H9 (cell line): ENCODE measurements around the gene OAS3. TPM values are rescaled to one million over a fixed set of nuclear protein-coding genes. Genes with fewer than 3 reads are reported as not detected.
A peak's percentile ranks its signal among the peaks of the same experiment; 100 is the strongest.

ENCODE experiments used
- DNase-seq: peaks from one replicate; pipeline ENCODE4 v3.0.0-alpha.2; 2017
- H2AFZ ChIP-seq: one replicate; pipeline ENCODE4 v1.6.1; 2013; ENCODE audit warnings: mild to moderate bottlenecking, low read length, control low read depth, moderate library complexity
- H2AK5ac ChIP-seq: 2 replicates; pipeline ENCODE4 v1.6.1; 2013; ENCODE audit warnings: low read length, control low read depth, mixed read lengths; ENCODE audit not compliant: insufficient read length
- H2BK120ac ChIP-seq: one replicate; pipeline ENCODE4 v1.6.1; 2013; ENCODE audit warnings: low read depth, mild to moderate bottlenecking, low read length, control low read depth, inconsistent platforms; ENCODE audit not compliant: poor library complexity, severe bottlenecking
- H2BK12ac ChIP-seq: 2 replicates; pipeline ENCODE4 v1.6.1; 2013; ENCODE audit warnings: low read length, control low read depth, mixed read lengths, low read depth; ENCODE audit not compliant: insufficient read length
- H2BK15ac ChIP-seq: 2 replicates; pipeline ENCODE4 v1.6.1; 2013; ENCODE audit warnings: low read depth, low read length, control low read depth
- H2BK20ac ChIP-seq: one replicate; pipeline ENCODE4 v1.6.1; 2013; ENCODE audit warnings: low read depth, mild to moderate bottlenecking, low read length, control low read depth, inconsistent platforms; ENCODE audit not compliant: poor library complexity, severe bottlenecking
- H2BK5ac ChIP-seq: 2 replicates; pipeline ENCODE4 v1.6.1; 2013; ENCODE audit warnings: low read length, control low read depth, mixed read lengths; ENCODE audit not compliant: insufficient read length
- H3K14ac ChIP-seq: 2 replicates; pipeline ENCODE4 v1.6.1; 2013; ENCODE audit warnings: low read length, control low read depth; ENCODE audit not compliant: insufficient read depth
- H3K18ac ChIP-seq: 2 replicates; pipeline ENCODE4 v1.6.1; 2013; ENCODE audit warnings: low read depth, mild to moderate bottlenecking, mixed read lengths, low read length, control low read depth; ENCODE audit not compliant: insufficient read length
- H3K23ac ChIP-seq: 2 replicates; pipeline ENCODE4 v1.6.1; 2013; ENCODE audit warnings: low read length, control low read depth, mixed read lengths, low read depth; ENCODE audit not compliant: insufficient read length
- H3K23me2 ChIP-seq: 2 replicates; pipeline ENCODE4 v1.6.1; 2013; ENCODE audit warnings: low read depth, mild to moderate bottlenecking, mixed read lengths, low read length, control low read depth; ENCODE audit not compliant: insufficient read length, poor library complexity, severe bottlenecking
- H3K27ac ChIP-seq: 2 replicates; pipeline ENCODE4 v1.5.1; 2013; ENCODE audit warnings: low read length, control low read depth, mixed read lengths, low read depth; ENCODE audit not compliant: insufficient read length
- H3K27me3 ChIP-seq: 2 replicates; pipeline ENCODE4 v1.6.1; 2013; ENCODE audit warnings: low read length, control low read depth, inconsistent platforms; ENCODE audit not compliant: insufficient read depth
- H3K4ac ChIP-seq: 2 replicates; pipeline ENCODE4 v1.6.1; 2013; ENCODE audit warnings: low read depth, mild to moderate bottlenecking, control low read depth, inconsistent platforms, low read length, moderate library complexity
- H3K4me1 ChIP-seq: 2 replicates; pipeline ENCODE4 v1.6.1; 2013; ENCODE audit warnings: low read length, control low read depth, inconsistent platforms; ENCODE audit not compliant: insufficient read depth
- H3K4me2 ChIP-seq: 2 replicates; pipeline ENCODE4 v1.6.1; 2013; ENCODE audit warnings: low read length, control low read depth, mixed read lengths; ENCODE audit not compliant: insufficient read length, insufficient read depth
- H3K56ac ChIP-seq: 2 replicates; pipeline ENCODE4 v1.6.1; 2013; ENCODE audit warnings: low read depth, mild to moderate bottlenecking, mixed read lengths, low read length, control low read depth; ENCODE audit not compliant: insufficient read length
- H3K79me1 ChIP-seq: 2 replicates; pipeline ENCODE4 v1.6.1; 2013; ENCODE audit warnings: low read depth, mild to moderate bottlenecking, moderate library complexity, low read length, control low read depth, inconsistent platforms; ENCODE audit not compliant: insufficient read depth, poor library complexity, severe bottlenecking
- H3K79me2 ChIP-seq: 2 replicates; pipeline ENCODE4 v1.6.1; 2013; ENCODE audit warnings: low read length, control low read depth, inconsistent platforms; ENCODE audit not compliant: insufficient read depth
- H3K9ac ChIP-seq: 2 replicates; pipeline ENCODE4 v1.6.1; 2013; ENCODE audit warnings: low read length, control low read depth, mixed read lengths; ENCODE audit not compliant: insufficient read length; ENCODE audit errors: extremely low read depth
- H3K9me3 ChIP-seq: one replicate; pipeline ENCODE4 v1.6.1; 2013; ENCODE audit warnings: low read depth, low read length, inconsistent platforms; ENCODE audit not compliant: control insufficient read depth
- H3T11ph ChIP-seq: one replicate; pipeline ENCODE4 v1.6.1; 2013; ENCODE audit warnings: mild to moderate bottlenecking, low read length, control low read depth, inconsistent platforms
- H4K20me1 ChIP-seq: one replicate; pipeline ENCODE4 v1.6.1; 2013; ENCODE audit not compliant: control insufficient read depth, insufficient read length, insufficient read depth
- H4K5ac ChIP-seq: 2 replicates; pipeline ENCODE4 v1.6.1; 2013; ENCODE audit warnings: low read depth, mild to moderate bottlenecking, mixed read lengths, low read length, control low read depth; ENCODE audit not compliant: insufficient read length
- H4K8ac ChIP-seq: replicated peaks from 2 replicates; pipeline ENCODE4 v1.6.1; 2013; ENCODE audit warnings: low read length, control low read depth, mixed read lengths, low read depth; ENCODE audit not compliant: insufficient read length
- H4K91ac ChIP-seq: 2 replicates; pipeline ENCODE4 v1.6.1; 2013; ENCODE audit warnings: low read depth, mild to moderate bottlenecking, moderate library complexity, mixed read lengths, low read length, control low read depth; ENCODE audit not compliant: insufficient read length
- H3K27ac Mint-ChIP-seq, 3 experiments: 2 replicates in 2 of 3; 3 replicates in 1 of 3; pipeline ENCODE4 v1.8.0; 2020 to 2021; ENCODE audit warnings: mixed read lengths in 3 of 3, mild to moderate bottlenecking in 1 of 3, moderate library complexity in 1 of 3
- H3K27me3 Mint-ChIP-seq: 2 replicates; pipeline ENCODE4 v1.8.0; 2021; ENCODE audit warnings: low read depth, mild to moderate bottlenecking, moderate library complexity, mixed read lengths
- H3K36me3 Mint-ChIP-seq, 3 experiments: 2 replicates in 2 of 3; 3 replicates in 1 of 3; pipeline ENCODE4 v1.8.0; 2020 to 2021; ENCODE audit warnings: low read depth in 3 of 3, mixed read lengths in 3 of 3; ENCODE audit not compliant: insufficient read depth in 1 of 3
- H3K4me1 Mint-ChIP-seq, 2 experiments: 2 replicates each; pipeline ENCODE4 v1.8.0; 2020; ENCODE audit warnings: mixed read lengths in 2 of 2
- H3K4me3 Mint-ChIP-seq, 2 experiments: 2 replicates in 1 of 2; 3 replicates in 1 of 2; pipeline ENCODE4 v1.8.0; 2020 to 2021; ENCODE audit warnings: mild to moderate bottlenecking in 2 of 2, mixed read lengths in 2 of 2, moderate library complexity in 1 of 2
- H3K9me3 Mint-ChIP-seq, 2 experiments: 2 replicates in 1 of 2; 3 replicates in 1 of 2; pipeline ENCODE4 v1.8.0; 2020; ENCODE audit warnings: mild to moderate bottlenecking in 2 of 2, mixed read lengths in 2 of 2, moderate library complexity in 1 of 2
- WGBS: extraction: QIAGEN DNeasy Blood & Tissue Kit; methylation state at CpG from one replicate; pipeline ENCODE4 v1.1.7; 2013; ENCODE audit warnings: missing lambda C conversion rate, low lambda C conversion rate, mixed read lengths; ENCODE audit not compliant: insufficient read length; ENCODE audit errors: extremely low coverage; 5-methylcytosine and 5-hydroxymethylcytosine counted together
- total RNA-seq: library from RNA; stranded (reverse); gene quantifications from 2 replicates; pipeline ENCODE4 v1.2.1, GENCODE V29; 2021
- TF ChIP-seq, protein P1 (sequence below): fragments of 200-600 bp; sonication (generic); conservative IDR thresholded peaks from 3 replicates; pipeline ENCODE4 v1.8.0; 2021; ENCODE audit warnings: antibody characterized with exemption, mild to moderate bottlenecking

Gene OAS3
- total RNA-seq, 1 experiment from 2014 or later = 0.81 TPM

- TF ChIP-seq, protein P1, sequence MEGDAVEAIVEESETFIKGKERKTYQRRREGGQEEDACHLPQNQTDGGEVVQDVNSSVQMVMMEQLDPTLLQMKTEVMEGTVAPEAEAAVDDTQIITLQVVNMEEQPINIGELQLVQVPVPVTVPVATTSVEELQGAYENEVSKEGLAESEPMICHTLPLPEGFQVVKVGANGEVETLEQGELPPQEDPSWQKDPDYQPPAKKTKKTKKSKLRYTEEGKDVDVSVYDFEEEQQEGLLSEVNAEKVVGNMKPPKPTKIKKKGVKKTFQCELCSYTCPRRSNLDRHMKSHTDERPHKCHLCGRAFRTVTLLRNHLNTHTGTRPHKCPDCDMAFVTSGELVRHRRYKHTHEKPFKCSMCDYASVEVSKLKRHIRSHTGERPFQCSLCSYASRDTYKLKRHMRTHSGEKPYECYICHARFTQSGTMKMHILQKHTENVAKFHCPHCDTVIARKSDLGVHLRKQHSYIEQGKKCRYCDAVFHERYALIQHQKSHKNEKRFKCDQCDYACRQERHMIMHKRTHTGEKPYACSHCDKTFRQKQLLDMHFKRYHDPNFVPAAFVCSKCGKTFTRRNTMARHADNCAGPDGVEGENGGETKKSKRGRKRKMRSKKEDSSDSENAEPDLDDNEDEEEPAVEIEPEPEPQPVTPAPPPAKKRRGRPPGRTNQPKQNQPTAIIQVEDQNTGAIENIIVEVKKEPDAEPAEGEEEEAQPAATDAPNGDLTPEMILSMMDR = no peak
- Histone ChIP-seq H4K8ac (no peak overlapping the region), H3K27ac (no peak overlapping the region), H3K56ac (no peak overlapping the region), H3K79me2 (no peaks in the 10 kb centered on the region), H3K4ac (no peak overlapping the region), H3K23ac (no peak overlapping the region), H3K4me1 (no peaks in the 10 kb centered on the region), H2BK5ac (no peak overlapping the region), H4K5ac (no peak overlapping the region), H3K14ac (no peak overlapping the region), H2BK20ac (no peak overlapping the region), H4K91ac (no peak overlapping the region), H3K4me2 (no peak overlapping the region), H2BK12ac (no peak overlapping the region), H3K27me3 (no peaks in the 10 kb centered on the region), H3K9ac (no peak overlapping the region), H3K9me3 (no peaks in the 10 kb centered on the region), H2AK5ac (no peak overlapping the region), H3K23me2 (no peaks in the 10 kb centered on the region), H4K20me1 (no peaks in the 10 kb centered on the region), H3T11ph (no peak overlapping the region), H2AFZ (no peak overlapping the region), H2BK120ac (no peak overlapping the region), H3K79me1 (no peaks in the 10 kb centered on the region), H3K18ac (no peak overlapping the region), H2BK15ac (no peak overlapping the region)
- WGBS = no CpG with 5 or more reads among the region's 7 CpGs
- Mint-ChIP-seq H3K4me1 (peaks cover 4% of the 10 kb centered on the region in 2 experiments; a peak in 2 of 4 replicates), H3K4me3 (no peak overlapping the region), H3K27ac (no peak overlapping the region), H3K27me3 (no peaks in the 10 kb centered on the region; the same call in none of the 2 replicates), H3K36me3 (no peaks in the 10 kb centered on the region), H3K9me3 (no peaks in the 10 kb centered on the region)
- peak; percentile 23 for DNase-seq
These were observed 10.5 kb downstream of the OAS3 start for GRCh38 chr12:112948806-112949205.
